ENCODE measurements around the gene KRT82. TPM values are rescaled to one million over a fixed set of nuclear protein-coding genes. Genes with fewer than 3 reads are reported as not detected.
A peak's percentile ranks its signal among the peaks of the same experiment; 100 is the strongest.
"Not testable (repeated sequence)": the region's sequence is repeated elsewhere in the genome, so short reads cannot be mapped to it uniquely, and the experiment has no call there.

KRT82 gene
- total RNA-seq, 1 donor from 2014 or later: not detected

GRCh38 chr12:52413202-52413601 is 7.1 kb upstream of the KRT82 start:
- no peak for DNase-seq (ENCODE audit: low read depth)

- DNase-seq (ENCODE audit: low read depth): no peak
Observed at GRCh38 chr12:52411815-52412214, 5.7 kb upstream of the KRT82 start.

- DNase-seq (ENCODE audit: low read depth): not testable (repeated sequence)
Observed at GRCh38 chr12:52410589-52411248, 4.6 kb upstream of the KRT82 start.

- no peak for DNase-seq (ENCODE audit: low read depth)
Observed at GRCh38 chr12:52407918-52408317, 1.8 kb upstream of the KRT82 start.

- no peak for DNase-seq (ENCODE audit: low read depth)
Observed at GRCh38 chr12:52404951-52405350, 1.2 kb downstream of the KRT82 start.

GRCh38 chr12:52403561-52403960 is 2.6 kb downstream of the KRT82 start:
- DNase-seq (ENCODE audit: low read depth): no peak

GRCh38 chr12:52402873-52403540 is 3.1 kb downstream of the KRT82 start:
- no peak for DNase-seq (ENCODE audit: low read depth)

GRCh38 chr12:52402377-52402776 is 3.8 kb downstream of the KRT82 start:
- no peak for DNase-seq (ENCODE audit: low read depth)

GRCh38 chr12:52401926-52402325 is 4.2 kb downstream of the KRT82 start:
- DNase-seq (ENCODE audit: low read depth): no peak

- DNase-seq (ENCODE audit: low read depth): no peak
Observed at GRCh38 chr12:52401526-52401925, 4.6 kb downstream of the KRT82 start.

- DNase-seq (ENCODE audit: low read depth): no peak
Observed at GRCh38 chr12:52400906-52401305, 5.2 kb downstream of the KRT82 start.

- no peak for DNase-seq (ENCODE audit: low read depth)
Observed at GRCh38 chr12:52399756-52400155, 6.4 kb downstream of the KRT82 start.

GRCh38 chr12:52398176-52398575 is 8.0 kb downstream of the KRT82 start:
- no peak for DNase-seq (ENCODE audit: low read depth)

- no peak for DNase-seq (ENCODE audit: low read depth)
Observed at GRCh38 chr12:52396656-52397055, 9.5 kb downstream of the KRT82 start.

GRCh38 chr12:52395761-52396434 is 10.2 kb downstream of the KRT82 start:
- no peak for DNase-seq (ENCODE audit: low read depth)

- no peak for DNase-seq (ENCODE audit: low read depth)
Observed at GRCh38 chr12:52394836-52395405, 11.2 kb downstream of the KRT82 start.

GRCh38 chr12:52392465-52393007 is 13.6 kb downstream of the KRT82 start:
- no peak for DNase-seq (ENCODE audit: low read depth)

- peak; percentile 36 for DNase-seq (ENCODE audit: low read depth)
Observed at GRCh38 chr12:52391618-52392002, 14.5 kb downstream of the KRT82 start.

- no peak for DNase-seq (ENCODE audit: low read depth)
Observed at GRCh38 chr12:52390739-52391617, 15.2 kb downstream of the KRT82 start.

- peak; percentile 33 for DNase-seq (ENCODE audit: low read depth)
Observed at GRCh38 chr12:52389313-52390207, 16.6 kb downstream of the KRT82 start.
